HepG2 (cell line): Measurements from ENCODE around the gene DNAJC7. TPM values are rescaled to one million over a fixed set of nuclear protein-coding genes. Genes with fewer than 3 reads are reported as not detected.
A peak's percentile ranks its signal among the peaks of the same experiment; 100 is the strongest.

Source experiments
- AGO1 ChIP-seq: fragments of 200-400 bp; formaldehyde crosslinking; IDR thresholded peaks from 2 replicates; pipeline ENCODE4 v1.6.1; 2017; ENCODE audit warnings: mild to moderate bottlenecking, low read depth, low read length, moderate library complexity; ENCODE audit not compliant: poor library complexity, severe bottlenecking
- CBX5 ChIP-seq: sonication (generic); formaldehyde crosslinking; IDR thresholded peaks from 2 replicates; pipeline ENCODE4 v1.4.0; 2020; ENCODE audit warnings: missing genetic modification reagents, borderline replicate concordance
- CC2D1A ChIP-seq: sonication (generic); formaldehyde crosslinking; IDR thresholded peaks from 2 replicates; pipeline ENCODE4 v1.8.1; 2023; ENCODE audit warnings: mild to moderate bottlenecking, missing genetic modification reagents
- ERF ChIP-seq: IDR thresholded peaks from 2 replicates; pipeline ENCODE4 v1.6.1; 2018; ENCODE audit warnings: missing biosample characterization, missing genetic modification reagents
- GTF2F1 ChIP-seq: fragments of 150-350 bp; IDR thresholded peaks from 2 replicates; pipeline ENCODE4 v1.6.1; 2014; ENCODE audit warnings: low read length
- HBP1 ChIP-seq: IDR thresholded peaks from 2 replicates; pipeline ENCODE4 v1.6.1; 2016; ENCODE audit warnings: low read depth, control low read depth
- KDM4B ChIP-seq: sonication (generic); formaldehyde crosslinking; IDR thresholded peaks from 2 replicates; pipeline ENCODE4 v1.4.0; 2020; ENCODE audit warnings: missing genetic modification reagents
- MAF1 ChIP-seq: sonication (generic); formaldehyde crosslinking; IDR thresholded peaks from 2 replicates; pipeline ENCODE4 v1.5.0; 2020; ENCODE audit warnings: missing genetic modification reagents, borderline replicate concordance
- MIER2 ChIP-seq: IDR thresholded peaks from 2 replicates; pipeline ENCODE4 v1.6.1; 2016; ENCODE audit warnings: missing biosample characterization, missing genetic modification reagents
- NR2F1 ChIP-seq, 2 experiments: fragments of 450-650 bp in 1 of 2; formaldehyde crosslinking in 1 of 2; IDR thresholded peaks; 2 replicates each; pipeline versions ENCODE4 v1.5.0 to v1.6.1; 2016 to 2020; ENCODE audit warnings: mild to moderate bottlenecking in 1 of 2, missing compliant biosample characterization in 1 of 2, missing genetic modification reagents in 1 of 2, moderate library complexity in 1 of 2
- PITX1 ChIP-seq: sonication (generic); formaldehyde crosslinking; IDR thresholded peaks from 2 replicates; pipeline ENCODE4 v1.5.1; 2020; ENCODE audit warnings: mild to moderate bottlenecking, missing genetic modification reagents
- TP53 ChIP-seq: sonication (generic); formaldehyde crosslinking; conservative IDR thresholded peaks from 2 replicates; pipeline ENCODE4 v1.4.0; 2020; ENCODE audit warnings: missing genetic modification reagents
- XRCC5 ChIP-seq: fragments of 200-400 bp; formaldehyde crosslinking; optimal IDR thresholded peaks from 2 replicates; pipeline ENCODE3; 2017; ENCODE audit warnings: mild to moderate bottlenecking, low read length
- ZFP36L1 ChIP-seq: sonication (generic); formaldehyde crosslinking; IDR thresholded peaks from 2 replicates; pipeline ENCODE4 v1.8.0; 2022; ENCODE audit warnings: mild to moderate bottlenecking, missing genetic modification reagents, moderate library complexity
- ZFYVE20 ChIP-seq: sonication (generic); formaldehyde crosslinking; IDR thresholded peaks from 2 replicates; pipeline ENCODE4 v1.8.0; 2023; ENCODE audit warnings: low read depth, mild to moderate bottlenecking, moderate library complexity, missing genetic modification reagents, borderline replicate concordance
- ZIK1 ChIP-seq: sonication (generic); formaldehyde crosslinking; IDR thresholded peaks from 2 replicates; pipeline ENCODE4 v1.5.0; 2020; ENCODE audit warnings: mild to moderate bottlenecking, low read depth, missing genetic modification reagents, borderline replicate concordance
- ZNF232 ChIP-seq: sonication (generic); formaldehyde crosslinking; IDR thresholded peaks from 2 replicates; pipeline ENCODE4 v1.4.0; 2020; ENCODE audit warnings: missing genetic modification reagents, borderline replicate concordance
- ZNF251 ChIP-seq: sonication (generic); formaldehyde crosslinking; IDR thresholded peaks from 2 replicates; pipeline ENCODE4 v1.9.0; 2021; ENCODE audit warnings: mild to moderate bottlenecking, missing genetic modification reagents
- ZNF276 ChIP-seq: sonication (generic); formaldehyde crosslinking; IDR thresholded peaks from 2 replicates; pipeline ENCODE4 v1.4.0; 2020; ENCODE audit warnings: mild to moderate bottlenecking, low read depth, missing genetic modification reagents
- ZNF350 ChIP-seq: sonication (generic); formaldehyde crosslinking; IDR thresholded peaks from 2 replicates; pipeline ENCODE4 v1.4.0; 2020; ENCODE audit warnings: mild to moderate bottlenecking, low read depth, missing genetic modification reagents, borderline replicate concordance
- ZNF577 ChIP-seq: sonication (generic); formaldehyde crosslinking; IDR thresholded peaks from 2 replicates; pipeline ENCODE4 v1.4.0; 2020; ENCODE audit warnings: mild to moderate bottlenecking, low read depth, missing genetic modification reagents, borderline replicate concordance
- ZNF713 ChIP-seq: sonication (generic); formaldehyde crosslinking; IDR thresholded peaks from 2 replicates; pipeline ENCODE4 v1.4.0; 2020; ENCODE audit warnings: mild to moderate bottlenecking, missing genetic modification reagents
- ZNF816 ChIP-seq: sonication (generic); formaldehyde crosslinking; IDR thresholded peaks from 2 replicates; pipeline ENCODE4 v1.8.0; 2022; ENCODE audit warnings: missing genetic modification reagents, mild to moderate bottlenecking, borderline replicate concordance
- polyA plus RNA-seq, 8 experiments: library from polyadenylated mRNA; depleted of rRNA in 3 of 8; stranded (reverse) in 7 of 8; unstranded in 1 of 8; fragments of >200 nt; fragmentation: Illumina TruSeq in 4 of 8; extraction: Trizol in 4 of 8; gene quantifications; 2 replicates each; pipeline versions ENCODE4 v1.2.1 to v1.2.3, GENCODE V29; 2011 to 2016; ENCODE audit warnings: low read depth in 4 of 8, missing spikeins in 1 of 8, mixed read lengths in 1 of 8; ENCODE audit not compliant: insufficient read depth in 1 of 8
- total RNA-seq, 5 experiments: library from RNA; depleted of rRNA; stranded (reverse); fragments of >200 nt; fragmentation: Illumina TruSeq; extraction: Trizol; gene quantifications; 2 replicates each; pipeline ENCODE4 v1.2.3, GENCODE V29; 2016; ENCODE audit warnings: low read depth in 1 of 5
- TF ChIP-seq, protein P1 (sequence below): sonication (generic); formaldehyde crosslinking; conservative IDR thresholded peaks from 2 replicates; pipeline ENCODE4 v1.4.0; 2020; ENCODE audit warnings: missing genetic modification reagents

Gene DNAJC7
- total and polyA plus RNA-seq, 2 of the 13 experiments (the other 11 are each of a cell fraction or from before 2014, with no cell fraction given) = 47.7 to 132 TPM

- peak; percentile 97 for TF ChIP-seq ZNF276 (CRISPR knock-in tag)
- no peak for TF ChIP-seq ZNF251 (CRISPR knock-in tag)
- peak; percentile 41 for TF ChIP-seq AGO1
- TF ChIP-seq MAF1 (CRISPR knock-in tag) = no peak
- TF ChIP-seq NR2F1 (CRISPR knock-in tag; IDR thresholded peaks at IDR 0.05) = 0 out of 4 replicates have a peak, but pooled peaks of 1 of the 2 experiments have one; percentile 31
- TF ChIP-seq PITX1 (CRISPR knock-in tag) = peak; percentile 86
- peak; percentile 57; the same call in 1 of the 2 replicates for TF ChIP-seq HBP1 (CRISPR knock-in tag)
- TF ChIP-seq ZNF816 = peak; percentile 64; the same call in 1 of the 2 replicates
- TF ChIP-seq ZNF232 (CRISPR knock-in tag) = no peak; the same call in 1 of the 2 replicates
- peak; percentile 70; the same call in 1 of the 2 replicates for TF ChIP-seq ZFP36L1 (CRISPR knock-in tag)
- TF ChIP-seq, protein P1, sequence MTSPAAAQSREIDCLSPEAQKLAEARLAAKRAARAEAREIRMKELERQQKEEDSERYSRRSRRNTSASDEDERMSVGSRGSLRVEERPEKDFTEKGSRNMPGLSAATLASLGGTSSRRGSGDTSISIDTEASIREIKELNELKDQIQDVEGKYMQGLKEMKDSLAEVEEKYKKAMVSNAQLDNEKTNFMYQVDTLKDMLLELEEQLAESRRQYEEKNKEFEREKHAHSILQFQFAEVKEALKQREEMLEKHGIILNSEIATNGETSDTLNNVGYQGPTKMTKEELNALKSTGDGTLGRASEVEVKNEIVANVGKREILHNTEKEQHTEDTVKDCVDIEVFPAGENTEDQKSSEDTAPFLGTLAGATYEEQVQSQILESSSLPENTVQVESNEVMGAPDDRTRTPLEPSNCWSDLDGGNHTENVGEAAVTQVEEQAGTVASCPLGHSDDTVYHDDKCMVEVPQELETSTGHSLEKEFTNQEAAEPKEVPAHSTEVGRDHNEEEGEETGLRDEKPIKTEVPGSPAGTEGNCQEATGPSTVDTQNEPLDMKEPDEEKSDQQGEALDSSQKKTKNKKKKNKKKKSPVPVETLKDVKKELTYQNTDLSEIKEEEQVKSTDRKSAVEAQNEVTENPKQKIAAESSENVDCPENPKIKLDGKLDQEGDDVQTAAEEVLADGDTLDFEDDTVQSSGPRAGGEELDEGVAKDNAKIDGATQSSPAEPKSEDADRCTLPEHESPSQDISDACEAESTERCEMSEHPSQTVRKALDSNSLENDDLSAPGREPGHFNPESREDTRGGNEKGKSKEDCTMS = no peak
- peak; percentile 80 for TF ChIP-seq ZIK1 (CRISPR knock-in tag)
- peak; percentile 77 for TF ChIP-seq MIER2
- peak; percentile 86; the same call in 1 of the 2 replicates for TF ChIP-seq CBX5
- TF ChIP-seq ZNF350 (CRISPR knock-in tag) = peak; percentile 99
- no peak for TF ChIP-seq ZNF577 (CRISPR knock-in tag)
- no peak for TF ChIP-seq ZFYVE20
- TF ChIP-seq KDM4B = peak; percentile 96; the same call in 1 of the 2 replicates
- TF ChIP-seq XRCC5 = peak; percentile 95
- TF ChIP-seq CC2D1A (CRISPR knock-in tag) = no peak
- TF ChIP-seq GTF2F1 = no peak
- peak; percentile 97 for TF ChIP-seq ERF (CRISPR knock-in tag)
- TF ChIP-seq ZNF713 (CRISPR knock-in tag) = peak; percentile 92; the same call in 1 of the 2 replicates
- TF ChIP-seq TP53 (CRISPR knock-in tag) = no peak
Observed at GRCh38 chr17:41930009-41930832, 87.0 kb downstream of the DNAJC7 start, which contains the start of gene ODAD4 (continued).
